Esophagus squamous epithelium (tissue), 5 donors: ENCODE results near the gene TTC28. TPM values are rescaled to one million over a fixed set of nuclear protein-coding genes. Genes with fewer than 3 reads are reported as not detected.
A peak's percentile ranks its signal among the peaks of the same experiment; 100 is the strongest.

ENCODE experiments used
- DNase-seq: peaks from one replicate; lab custom pipeline; 2025; lab: John Stamatoyannopoulos, UW
- H3K27ac ChIP-seq, 4 donors: fragments of 200-600 bp; sonication (generic); one replicate each; pipeline ENCODE4 v1.5.1; 2016 to 2019; ENCODE audit warnings: mild to moderate bottlenecking in 1 of 4
- H3K27me3 ChIP-seq, 4 donors: fragments of 200-600 bp; sonication (generic); 1 replicate in 3 of 4; 2 replicates in 1 of 4; pipeline versions ENCODE4 v1.5.1 to v1.6.0; 2017 to 2021; ENCODE audit warnings: antibody characterized with exemption in 1 of 4
- H3K36me3 ChIP-seq, 3 donors: fragments of 200-600 bp; sonication (generic); one replicate each; pipeline ENCODE4 v1.5.1; 2016 to 2019
- H3K4me1 ChIP-seq, 3 donors: fragments of 200-600 bp; sonication (generic); one replicate each; pipeline ENCODE4 v1.5.1; 2017 to 2019
- H3K4me3 ChIP-seq, 4 donors: fragments of 200-600 bp; sonication (generic); 1 replicate in 3 of 4; 2 replicates in 1 of 4; pipeline ENCODE4 v1.5.1; 2016 to 2019; ENCODE audit warnings: mild to moderate bottlenecking in 2 of 4, moderate library complexity in 1 of 4
- H3K9me3 ChIP-seq, 3 donors: fragments of 200-600 bp; sonication (generic); one replicate each; pipeline ENCODE4 v1.5.1; 2016 to 2019
- CTCF ChIP-seq, 6 experiments: fragments of 450-650 bp in 4 of 6; fragments of 200-600 bp in 2 of 6; sonication (generic) in 2 of 6; IDR thresholded peaks; one replicate each; pipeline ENCODE4 v1.5.1; 2016 to 2019; ENCODE audit warnings: antibody characterized with exemption in 6 of 6, mild to moderate bottlenecking in 4 of 6, moderate library complexity in 4 of 6
- POLR2A ChIP-seq, 4 donors: fragments of 450-650 bp; IDR thresholded peaks; one replicate each; pipeline ENCODE4 v1.6.1; 2017; ENCODE audit warnings: antibody characterized with exemption in 4 of 4, mild to moderate bottlenecking in 4 of 4, moderate library complexity in 3 of 4
- WGBS, 2 donors: methylation state at CpG; one replicate each; pipeline ENCODE4 v1.1.5; 2018; 5-methylcytosine and 5-hydroxymethylcytosine counted together
- intact Hi-C: fragments of 100-400 bp; cut with DNase I; formaldehyde crosslinking; loops from one replicate; pipeline ENCODE4 v1.15.0; 2022
- small RNA-seq, 4 donors: library from RNA; depleted of rRNA; stranded (forward); fragments of <200 nt; gene quantifications; one replicate each; pipeline ENCODE3, GENCODE V24; 2016
- total RNA-seq, 4 donors: library from RNA; depleted of rRNA; stranded (reverse); fragments of >200 nt; gene quantifications; one replicate each; pipeline ENCODE4 v1.1.0, GENCODE V29; 2016
- donor health status: DM: yes; HTN: yes; CAD: no.

Gene TTC28
- total RNA-seq, 4 donors from 2014 or later = 6.0 to 21.4 (median 7.7) TPM

- Histone ChIP-seq H3K27me3 (no peaks in the 10 kb centered on the region), H3K9me3 (no peaks in the 10 kb centered on the region), H3K4me3 (no peak overlapping the region), H3K36me3 (peaks cover 0 to 11% (median 0%) of the 10 kb centered on the region in 3 donors), H3K27ac (no peak overlapping the region), H3K4me1 (peaks cover 0 to 18% (median 9%) of the 10 kb centered on the region in 3 donors)
- WGBS, 2 donors = 88 to 92% methylated on average over 9 of the region's 9 CpGs
- TF ChIP-seq CTCF (IDR thresholded peaks at IDR 0.05) (no peak), POLR2A (IDR thresholded peaks at IDR 0.05) (no peak)
- intact Hi-C loops = no loop called here
- no peak for DNase-seq
Observed at GRCh38 chr22:27933186-27933983, 746.3 kb downstream of the TTC28 start.

- no peaks in the 10 kb centered on the region for H3K9me3 ChIP-seq
- TF ChIP-seq CTCF (IDR thresholded peaks at IDR 0.05) (no peak), POLR2A (IDR thresholded peaks at IDR 0.05) (no peak)
- H3K36me3 ChIP-seq = peaks cover 0 to 6% (median 0%) of the 10 kb centered on the region in 3 donors
- intact Hi-C loops = no loop called here
- 39 to 40% methylated on average over 3 of the region's 3 CpGs for WGBS, 2 donors
- DNase-seq = no peak
- H3K4me1 ChIP-seq = peaks cover 0 to 18% (median 9%) of the 10 kb centered on the region in 3 donors
- no peaks in the 10 kb centered on the region for H3K27me3 ChIP-seq
- H3K27ac ChIP-seq = peak overlapping the region in 1 of 4 donors; percentile 13
- no peak overlapping the region for H3K4me3 ChIP-seq
Observed at GRCh38 chr22:27930331-27931060, 749.1 kb downstream of the TTC28 start.

Small RNA genes within 50 kb of the gene (small RNA-seq; reads per million reads assigned to genes)
- 0 reads per million in 4 donors for gene MIR5739
- gene RF00019 = 0 reads per million in 4 donors
- 0 to 0.21 (median 0.04) reads per million in 4 donors for gene RF00150
- gene RF02200 = 0 reads per million in 4 donors
- gene RN7SL162P = 0 reads per million in 4 donors

Other genes starting within 250 kb of the TTC28 start
- 10 to 100 TPM in 2 of 4 donors, 1 to 10 TPM in 2; 6.6 to 17.4 (median 11.2) TPM for gene CHEK2, start 62.0 kb upstream of the TTC28 start, total RNA-seq
- gene HSCB, start 62.2 kb upstream of the TTC28 start, total RNA-seq = 10 to 100 TPM; 14.4 to 24.9 (median 16.3) TPM
- 10 to 100 TPM in 3 of 4 donors, 1 to 10 TPM in 1; 9.8 to 15.4 (median 14.4) TPM for gene CCDC117, start 92.9 kb upstream of the TTC28 start, total RNA-seq
- 100 to 1,000 TPM; 111 to 166 (median 131) TPM for gene XBP1, start 120.7 kb upstream of the TTC28 start, total RNA-seq
- 10 to 100 TPM in 1 of 4 donors, 1 to 10 TPM in 3; 6.6 to 10.9 (median 7.2) TPM for gene ZNRF3, start 203.7 kb upstream of the TTC28 start, total RNA-seq